Measurements from ENCODE around the gene EIF4EBP2.

The EIF4EBP2 gene

DNA sequence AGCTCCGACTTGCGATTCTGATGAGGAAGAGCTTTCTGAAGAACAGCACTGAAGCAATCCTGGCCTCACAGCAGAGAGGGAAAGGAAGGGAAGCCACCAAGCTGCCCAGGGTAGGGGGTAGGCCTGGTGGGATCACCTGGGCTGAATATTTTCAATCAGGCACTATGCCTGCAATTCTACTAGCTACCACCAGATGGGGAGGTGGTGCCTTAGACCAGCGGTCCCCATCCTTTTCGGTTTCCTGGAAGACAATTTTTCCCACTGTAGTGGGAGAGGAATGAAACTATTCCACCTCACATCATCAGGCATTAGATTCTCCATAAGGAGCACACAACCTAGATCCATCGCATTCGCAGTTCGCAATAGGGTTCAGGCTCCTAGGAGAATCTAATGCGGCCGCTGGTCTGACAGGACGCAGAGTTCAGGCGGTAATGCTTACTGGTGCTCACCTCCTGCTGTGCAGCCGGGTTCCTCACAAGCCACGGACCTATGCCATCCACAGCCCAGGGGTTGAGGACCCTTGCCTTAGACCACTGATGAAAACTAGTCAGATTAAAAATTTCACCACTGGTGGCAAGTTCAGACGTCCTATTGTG is 24.3 kb upstream of the EIF4EBP2 start:
- DNase-seq, result no peak

DNA sequence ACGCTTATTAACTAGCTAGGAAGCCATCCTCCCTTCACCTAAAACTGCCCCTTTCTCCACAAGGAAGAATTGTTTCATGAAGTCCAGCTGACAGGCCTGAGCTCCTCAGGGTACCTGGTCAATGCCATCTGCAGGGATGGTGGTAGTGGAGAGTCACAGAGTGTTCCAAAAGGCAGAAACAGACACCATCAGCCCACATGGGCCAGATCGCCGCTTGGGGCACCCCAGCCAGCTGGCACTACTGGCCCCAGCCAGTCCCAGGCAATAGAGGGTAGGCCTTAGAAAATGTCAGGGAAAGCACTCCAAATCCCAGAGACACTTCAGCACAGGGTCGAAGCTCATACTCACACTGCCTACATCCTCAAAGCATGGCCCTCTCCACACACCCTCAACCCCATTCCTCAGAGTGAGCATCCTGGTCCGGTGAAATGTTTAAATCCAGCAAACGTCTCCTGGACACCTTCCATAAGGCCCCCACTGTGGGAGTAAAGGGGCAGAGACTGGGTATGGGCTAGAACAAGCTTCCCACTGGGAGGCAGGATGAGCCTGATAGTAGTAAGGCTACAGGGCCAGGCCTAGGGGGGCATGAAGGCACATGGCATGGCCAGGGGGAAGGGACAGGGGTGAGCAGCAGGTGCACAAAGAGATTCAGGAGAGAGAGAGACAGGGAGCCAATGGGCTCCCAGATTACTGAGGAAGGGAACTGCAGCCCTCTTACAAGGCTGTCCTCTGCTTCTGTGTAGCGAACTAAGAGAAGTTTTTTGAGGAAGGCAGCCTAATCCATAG is 23.4 kb upstream of the EIF4EBP2 start:
- no peak for DNase-seq

DNA sequence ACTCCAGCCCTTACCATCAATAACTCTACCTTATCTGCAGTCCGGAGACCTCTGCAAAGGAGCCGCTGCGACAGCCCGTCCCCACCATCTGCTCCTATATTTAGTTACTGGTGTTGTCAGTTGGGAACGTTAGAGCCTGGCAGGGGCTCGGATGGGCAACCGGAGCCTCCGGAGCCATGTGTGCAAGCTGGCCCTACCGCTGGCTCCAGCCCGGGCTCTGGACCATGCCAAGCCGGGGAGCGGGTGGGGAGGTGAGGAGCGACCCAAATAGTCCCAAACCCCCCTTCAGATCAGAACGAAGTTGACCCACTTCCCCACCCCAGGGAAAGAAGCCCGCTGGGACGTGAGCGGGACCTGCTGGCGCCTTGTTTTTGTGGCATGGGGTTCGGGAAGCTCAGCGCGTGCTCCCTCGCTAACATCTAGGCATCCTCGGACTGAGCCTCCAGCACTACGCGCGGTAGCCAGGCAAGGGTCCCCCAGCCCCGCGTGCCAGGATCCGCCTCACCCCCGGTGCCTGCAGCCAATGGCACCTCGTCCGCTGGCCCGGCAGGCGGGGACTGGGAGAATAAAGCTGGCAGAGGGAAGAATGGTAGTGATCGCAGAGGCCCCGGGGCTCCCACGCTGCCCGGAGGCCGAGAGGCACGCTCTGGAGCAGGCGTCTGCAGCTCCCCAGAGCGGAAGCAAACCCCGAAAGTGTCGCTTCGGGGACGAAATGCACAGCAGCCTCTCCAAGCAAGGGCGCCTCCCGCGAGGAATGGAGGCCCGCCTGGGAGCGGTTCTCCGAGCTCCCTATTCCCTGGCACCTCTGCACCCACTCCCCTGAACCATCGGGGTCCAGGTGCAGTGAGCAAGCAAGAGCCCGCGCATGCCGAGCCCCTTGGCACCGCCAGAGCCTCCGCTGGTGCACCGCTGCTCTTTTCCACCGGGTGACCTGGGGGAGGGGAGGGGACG is 22.2 kb upstream of the EIF4EBP2 start:
- peak; percentile 27 for DNase-seq

DNA sequence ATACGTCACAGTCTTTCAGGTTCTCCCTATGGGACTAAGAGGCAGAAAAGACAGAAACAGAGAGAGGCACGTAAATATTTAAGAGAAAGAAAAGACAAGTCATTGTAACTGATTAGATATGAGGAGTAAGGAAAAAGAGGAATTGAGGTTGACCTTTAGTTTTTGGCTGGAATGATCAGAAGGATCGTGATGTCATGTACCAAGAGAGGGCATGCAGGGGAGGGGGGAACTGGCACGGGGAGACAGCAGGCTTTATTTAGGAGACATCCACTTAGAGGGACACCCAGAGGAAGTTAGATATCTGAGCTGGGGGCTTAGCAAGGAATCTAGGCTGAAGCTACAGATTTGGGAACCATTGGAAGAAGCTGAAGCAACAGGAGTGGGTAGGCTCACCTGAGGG is 12.3 kb upstream of the EIF4EBP2 start:
- DNase-seq, result no peak

DNA sequence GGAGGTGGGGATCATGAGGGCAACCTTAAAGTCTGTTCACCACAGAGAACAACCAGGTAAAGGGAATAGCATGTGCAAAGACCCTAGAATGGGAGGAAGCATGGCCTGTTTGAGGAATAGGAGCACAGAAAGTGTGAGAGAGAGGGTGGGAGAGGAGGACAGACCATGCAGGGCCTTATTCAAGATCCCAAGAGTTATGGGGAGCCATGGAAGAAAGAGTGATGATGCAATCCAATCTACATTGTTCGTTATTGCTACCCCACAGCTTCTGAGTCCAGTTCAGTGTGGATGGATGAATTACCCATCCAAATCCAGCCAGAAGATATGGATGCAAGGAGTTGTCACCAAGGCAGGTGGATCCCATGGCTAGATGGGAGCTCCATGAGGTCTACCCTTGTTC is 7.8 kb upstream of the EIF4EBP2 start:
- DNase-seq, result no peak

DNA sequence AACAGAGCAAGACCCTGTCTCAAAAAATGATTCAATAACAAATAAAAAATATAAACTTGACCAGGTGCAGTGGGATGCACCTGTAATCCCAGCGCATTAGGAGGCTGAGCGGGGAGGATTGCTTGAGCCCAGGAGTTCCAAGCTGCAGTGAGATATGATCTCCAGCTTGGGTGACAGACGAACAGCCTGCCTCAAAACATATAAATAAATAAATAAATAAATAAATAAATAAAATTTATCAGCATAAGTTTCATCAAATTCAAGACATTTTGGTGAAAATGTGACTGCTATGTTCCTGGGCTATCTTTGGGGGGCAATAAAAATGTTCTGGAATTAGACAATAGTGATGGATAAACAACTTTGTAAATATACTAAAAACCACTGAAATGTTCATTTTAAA is 4.8 kb upstream of the EIF4EBP2 start:
- no peak for DNase-seq

DNA sequence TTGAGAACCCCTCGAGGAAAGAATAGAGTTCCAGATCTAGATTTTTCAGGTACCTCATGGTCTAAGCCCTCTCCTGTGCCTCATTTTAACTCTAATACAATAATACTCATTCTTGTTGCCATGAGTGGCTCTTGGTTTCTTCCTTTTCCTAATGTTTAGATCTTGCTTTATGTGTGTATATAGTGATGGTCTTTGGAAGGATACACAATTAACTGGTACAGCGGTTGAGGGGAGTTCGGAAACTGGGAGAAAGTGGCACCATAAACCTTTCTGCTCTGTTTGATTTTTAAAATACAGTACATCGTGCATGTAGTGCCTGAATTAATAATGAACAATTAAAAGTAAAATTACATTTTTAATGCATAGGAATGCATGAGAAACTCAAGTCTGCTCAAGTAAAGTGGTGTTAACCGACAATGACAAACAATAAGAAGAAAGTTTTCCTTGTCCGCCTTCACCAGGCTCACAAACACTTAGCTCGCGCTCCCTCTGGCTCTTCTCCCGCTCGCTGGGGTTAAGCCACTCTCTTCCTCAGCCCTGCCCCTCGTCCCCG is 386 bp upstream of the EIF4EBP2 start:
- DNase-seq, result no peak

DNA sequence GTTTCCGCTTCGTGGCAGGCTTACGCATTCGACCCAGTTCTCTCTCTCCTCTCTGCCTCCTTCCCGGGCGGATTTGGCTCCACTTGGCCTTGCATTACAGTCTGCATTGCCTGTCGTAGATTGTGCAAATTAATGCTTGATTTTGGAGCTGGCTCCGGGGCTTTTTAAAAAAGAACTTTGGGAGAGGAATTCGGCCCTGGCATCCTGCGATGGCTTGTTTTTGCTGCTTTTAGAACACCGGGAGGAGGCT is 767 bp downstream of the EIF4EBP2 start:
- peak; percentile 18 for DNase-seq

DNA sequence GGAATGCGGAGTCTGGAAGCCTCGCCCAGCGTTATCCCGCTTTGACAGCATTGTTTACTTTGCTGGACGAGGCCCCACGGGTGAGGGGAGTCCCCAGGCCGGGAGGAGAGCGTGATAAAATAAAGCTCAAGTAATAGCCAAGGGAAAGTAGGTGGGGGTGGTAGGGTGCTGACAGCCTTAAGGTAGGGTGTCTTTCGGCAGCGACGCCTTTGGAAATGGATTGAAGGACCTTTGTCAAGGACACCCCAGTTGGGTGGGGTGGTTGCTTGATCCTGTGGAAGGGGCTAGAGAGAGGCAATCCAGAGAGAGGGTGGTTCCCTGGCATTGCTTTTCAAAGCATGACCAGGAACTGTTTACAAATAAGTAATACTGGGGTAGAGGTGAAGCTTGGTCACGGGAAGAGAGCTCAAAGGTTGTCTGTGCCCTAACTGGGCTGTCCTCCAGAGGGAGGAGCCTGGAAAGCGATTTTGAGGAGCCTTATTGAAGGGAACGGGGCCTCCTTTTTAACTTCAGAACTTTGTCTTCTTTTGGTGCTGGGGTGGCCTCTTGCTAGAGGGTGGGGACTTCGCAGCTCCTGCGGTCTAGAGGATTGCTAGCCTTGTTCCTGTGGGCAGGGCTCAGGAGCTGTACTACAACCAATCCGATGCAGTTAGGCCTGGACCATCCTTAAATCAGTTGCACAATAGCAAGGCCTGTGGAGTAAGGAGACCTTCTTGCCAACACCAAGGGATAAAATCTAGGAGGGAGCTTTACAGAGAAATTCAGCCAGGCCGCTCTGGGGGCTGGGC is 1.3 kb downstream of the EIF4EBP2 start:
- DNase-seq, result peak; percentile 92

DNA sequence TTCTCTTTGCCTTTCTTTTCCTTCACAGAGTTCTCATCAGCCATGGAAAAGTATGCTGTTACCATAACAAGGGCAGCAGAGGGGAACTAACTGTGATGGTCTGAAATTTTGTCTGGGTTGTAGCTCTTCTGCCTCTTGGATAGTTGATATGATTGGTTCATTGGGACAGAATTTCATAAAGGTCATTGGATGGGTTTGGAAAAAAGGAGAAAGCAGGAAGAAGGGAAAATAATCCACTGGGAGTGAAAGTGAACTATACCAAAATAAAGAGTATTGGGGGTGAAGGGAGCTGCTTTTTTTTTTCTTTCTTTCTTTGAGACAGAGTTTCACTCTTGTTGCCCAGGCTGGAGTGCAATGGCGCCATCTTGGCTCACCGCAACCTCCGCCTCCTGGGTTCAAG is 5.8 kb downstream of the EIF4EBP2 start:
- DNase-seq, result no peak

DNA sequence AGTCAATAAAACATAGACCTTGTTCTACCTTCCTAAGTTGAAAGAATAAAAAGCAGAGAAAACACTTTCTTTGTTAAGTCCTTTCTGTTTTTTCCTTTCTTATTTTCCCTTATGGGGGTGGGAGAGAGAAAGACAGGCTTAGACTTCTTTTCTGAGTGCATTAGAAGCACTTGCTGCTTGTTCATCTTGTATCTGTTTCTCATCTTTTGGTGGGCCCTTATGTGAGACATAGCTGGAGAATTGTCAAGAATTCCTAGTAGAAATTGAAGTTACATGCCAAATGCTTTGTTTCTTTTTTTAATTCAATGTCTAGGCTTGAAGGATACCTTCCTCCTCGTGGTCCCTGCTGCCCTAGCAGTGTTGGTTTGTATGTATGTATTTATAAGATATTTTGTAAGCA is 6.7 kb downstream of the EIF4EBP2 start:
- DNase-seq, result peak; percentile 29

DNA sequence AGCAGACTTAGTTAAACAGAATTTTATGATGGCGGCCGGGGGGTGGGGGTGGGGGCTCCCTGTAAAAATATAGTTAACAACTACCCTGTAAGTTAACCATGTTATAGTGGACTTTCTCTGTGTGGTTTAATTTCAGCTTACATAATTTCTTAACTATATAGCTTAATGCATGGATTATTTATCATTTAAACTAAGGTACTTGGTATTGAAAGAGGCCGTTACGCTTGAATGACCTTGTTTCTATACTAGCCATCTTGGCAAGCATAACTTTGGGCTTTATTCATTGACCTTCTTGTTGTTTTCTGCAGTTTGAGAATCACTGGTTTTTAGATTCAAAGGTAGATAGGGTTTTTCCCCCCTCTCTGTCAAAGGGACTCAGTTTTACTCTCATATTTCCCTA is 8.4 kb downstream of the EIF4EBP2 start:
- DNase-seq, result no peak

DNA sequence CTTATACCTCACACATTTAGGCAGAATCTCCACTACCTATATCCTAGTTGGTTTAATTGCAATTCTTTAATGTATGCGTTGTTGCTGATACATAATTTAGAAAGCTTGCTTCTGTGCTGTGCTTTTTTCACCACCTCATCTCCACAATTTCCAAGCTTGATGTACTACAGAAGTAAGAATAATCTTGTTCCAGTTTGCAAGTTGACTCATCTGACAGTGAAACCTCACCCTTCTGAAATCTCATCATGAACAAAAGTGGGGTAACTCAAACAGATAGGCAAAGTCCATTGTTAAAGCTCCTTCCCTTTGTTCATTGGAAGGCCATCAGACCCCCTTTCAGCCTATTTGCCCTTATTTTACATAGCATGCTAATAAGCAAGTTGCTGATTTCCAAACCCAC is 13.6 kb downstream of the EIF4EBP2 start:
- DNase-seq, result no peak

DNA sequence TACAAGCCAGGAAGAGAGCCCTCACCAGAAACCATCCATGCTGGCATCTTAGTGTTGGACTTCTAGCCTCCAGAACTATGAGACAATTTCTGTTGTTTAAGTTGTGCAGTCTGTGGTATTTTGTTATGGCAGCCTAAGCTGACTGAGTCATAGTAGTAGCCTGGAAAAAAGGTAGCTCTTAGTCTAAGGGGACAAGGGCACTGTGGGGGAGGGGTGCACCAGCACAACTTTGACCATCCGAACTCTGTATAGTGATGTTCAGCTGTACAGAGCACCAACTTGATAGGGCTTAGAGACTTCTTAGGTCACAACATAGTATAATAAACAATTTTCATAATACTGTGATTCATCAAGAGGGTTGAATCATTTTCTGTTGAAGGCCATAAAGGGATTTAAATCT is 14.3 kb downstream of the EIF4EBP2 start:
- DNase-seq, result peak; percentile 31

DNA sequence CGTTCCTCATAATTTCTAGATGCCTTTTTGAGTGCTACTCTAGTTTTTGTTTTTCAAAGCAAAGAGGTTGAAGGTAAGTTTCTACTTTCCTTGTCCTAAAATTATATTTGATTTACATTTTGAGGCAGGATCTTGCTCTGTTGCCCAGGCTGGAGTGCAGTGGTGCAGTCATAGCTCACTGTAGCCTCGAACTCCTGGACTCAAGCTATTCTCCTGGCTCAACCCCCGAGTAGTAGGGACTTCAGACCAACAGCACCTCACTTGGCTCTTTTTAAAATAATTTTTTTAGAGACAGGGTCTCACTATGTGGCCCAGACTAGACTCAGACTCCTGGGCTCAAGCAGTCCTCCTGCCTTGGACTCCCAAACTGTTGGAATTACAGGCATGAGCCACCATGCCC is 14.8 kb downstream of the EIF4EBP2 start:
- DNase-seq, result no peak

DNA sequence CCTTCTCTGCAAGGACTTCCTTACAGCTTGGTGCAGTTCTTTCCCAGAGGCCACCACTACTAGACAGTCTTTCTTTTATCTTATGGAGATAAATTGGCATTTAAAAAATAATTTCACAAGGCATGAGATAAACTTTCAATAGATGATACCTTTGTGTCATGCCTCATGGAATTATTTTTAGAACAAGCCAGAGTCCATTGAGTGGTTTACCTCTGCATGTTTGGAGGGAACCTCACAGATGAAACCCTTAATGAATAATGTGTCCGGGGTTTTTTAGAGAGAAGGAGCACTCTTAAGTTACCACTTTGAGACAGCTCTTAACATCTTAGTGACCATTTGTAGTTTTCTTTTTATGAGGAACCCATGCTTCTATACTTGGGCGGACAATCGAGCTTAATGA is 20.4 kb downstream of the EIF4EBP2 start:
- no peak for DNase-seq

DNA sequence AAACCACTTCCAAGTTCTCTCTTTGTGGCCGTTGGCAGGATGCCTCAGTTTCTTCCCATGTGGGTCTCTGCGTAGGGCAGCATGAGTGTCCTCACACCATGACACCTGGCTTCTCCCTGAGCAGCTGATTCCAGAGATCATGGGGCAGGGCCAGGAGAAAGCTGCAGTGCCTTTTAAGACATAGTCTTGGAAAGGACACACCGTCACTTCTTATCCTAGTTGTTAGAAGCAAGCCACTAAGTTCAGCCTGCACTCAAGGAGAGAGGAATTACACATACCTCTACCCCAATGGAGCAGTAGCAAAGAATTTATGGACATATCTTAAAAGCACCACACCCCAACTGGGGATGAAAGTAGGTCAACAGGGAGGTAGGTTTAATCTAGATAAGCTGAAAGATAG is 21.2 kb downstream of the EIF4EBP2 start:
- no peak for DNase-seq

DNA sequence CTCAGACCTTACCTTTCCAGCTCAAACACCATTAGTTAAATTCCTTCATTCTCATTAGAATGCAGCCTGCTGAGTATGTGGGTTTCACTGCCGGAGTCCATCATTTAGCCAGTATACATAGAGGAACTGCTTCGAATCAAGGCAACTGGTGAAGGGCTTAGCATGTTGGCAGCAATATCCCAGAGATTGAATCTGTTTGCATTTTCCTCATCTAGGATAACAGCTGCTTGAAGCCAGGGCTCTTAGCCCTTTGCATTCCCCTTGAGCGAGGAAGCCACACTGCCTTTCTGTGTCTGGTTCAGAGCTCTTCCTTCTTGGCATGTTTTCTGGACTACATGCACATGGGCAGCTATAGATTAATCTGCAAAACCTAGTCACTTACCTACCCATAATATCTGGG is 22.9 kb downstream of the EIF4EBP2 start:
- no peak for DNase-seq

DNA sequence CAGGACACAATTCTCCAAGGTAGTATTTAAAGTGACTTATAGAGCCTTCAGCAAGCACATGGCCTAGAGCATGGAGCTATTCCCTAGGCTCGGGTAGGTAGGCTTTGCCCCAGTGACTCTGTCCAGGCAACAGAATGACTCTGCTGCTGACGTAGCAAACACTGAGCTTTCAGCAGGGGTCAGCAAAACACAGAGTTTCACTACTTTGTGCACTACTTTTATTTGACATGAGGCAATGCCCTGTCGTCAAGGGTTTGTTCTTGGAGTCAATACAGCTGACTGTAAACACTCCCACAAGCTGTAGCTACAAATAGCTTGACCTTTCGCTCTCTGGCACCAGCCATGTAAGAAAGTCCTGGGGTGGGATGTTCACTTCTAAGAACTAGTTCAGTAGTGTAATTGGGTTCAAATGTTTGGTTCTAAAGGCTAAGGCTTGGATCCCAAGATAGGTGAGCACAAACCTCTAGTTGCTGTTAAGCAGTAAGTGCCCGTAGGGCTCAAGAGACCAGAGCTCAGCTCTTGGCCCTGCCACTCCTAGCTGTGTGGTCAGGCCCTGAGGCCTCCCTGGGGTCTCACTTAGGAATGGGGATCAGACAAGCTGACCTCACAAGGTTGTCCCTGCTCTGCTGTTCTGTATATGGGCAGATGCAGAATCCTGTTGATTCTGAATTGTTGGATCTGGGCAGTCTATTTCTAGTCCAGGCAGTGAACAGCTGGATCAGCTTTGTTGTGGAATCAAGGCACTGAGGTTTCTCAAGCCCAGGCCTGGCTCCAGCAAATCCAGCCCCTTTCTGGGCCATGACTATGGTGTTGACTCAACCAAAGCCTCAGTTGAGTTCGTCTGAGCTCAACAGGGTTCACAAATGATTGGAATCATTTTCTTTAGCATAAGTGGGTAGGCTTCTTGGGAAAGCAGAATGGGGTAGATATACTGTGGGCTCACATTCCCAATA is 26.8 kb downstream of the EIF4EBP2 start:
- no peak for DNase-seq

DNA sequence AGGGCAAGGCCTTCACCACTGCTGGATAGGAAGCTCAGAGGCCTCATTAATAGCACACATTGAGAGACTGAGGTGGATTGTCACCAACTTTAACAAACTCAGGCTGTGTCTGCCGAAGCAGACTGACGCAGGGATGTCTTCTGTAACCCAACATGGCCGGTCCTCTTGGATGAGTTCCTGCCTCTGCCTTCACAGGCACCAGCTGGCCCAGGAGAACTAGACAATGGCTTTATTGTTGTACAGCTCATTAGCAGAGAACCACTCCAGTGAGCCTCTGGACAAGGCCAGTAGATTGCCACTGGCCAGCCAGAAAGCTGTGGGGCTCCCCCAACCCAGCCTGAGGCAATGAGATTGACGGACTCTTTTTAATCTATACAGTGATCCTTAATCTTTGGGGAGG is 28.2 kb downstream of the EIF4EBP2 start:
- no peak for DNase-seq

DNA sequence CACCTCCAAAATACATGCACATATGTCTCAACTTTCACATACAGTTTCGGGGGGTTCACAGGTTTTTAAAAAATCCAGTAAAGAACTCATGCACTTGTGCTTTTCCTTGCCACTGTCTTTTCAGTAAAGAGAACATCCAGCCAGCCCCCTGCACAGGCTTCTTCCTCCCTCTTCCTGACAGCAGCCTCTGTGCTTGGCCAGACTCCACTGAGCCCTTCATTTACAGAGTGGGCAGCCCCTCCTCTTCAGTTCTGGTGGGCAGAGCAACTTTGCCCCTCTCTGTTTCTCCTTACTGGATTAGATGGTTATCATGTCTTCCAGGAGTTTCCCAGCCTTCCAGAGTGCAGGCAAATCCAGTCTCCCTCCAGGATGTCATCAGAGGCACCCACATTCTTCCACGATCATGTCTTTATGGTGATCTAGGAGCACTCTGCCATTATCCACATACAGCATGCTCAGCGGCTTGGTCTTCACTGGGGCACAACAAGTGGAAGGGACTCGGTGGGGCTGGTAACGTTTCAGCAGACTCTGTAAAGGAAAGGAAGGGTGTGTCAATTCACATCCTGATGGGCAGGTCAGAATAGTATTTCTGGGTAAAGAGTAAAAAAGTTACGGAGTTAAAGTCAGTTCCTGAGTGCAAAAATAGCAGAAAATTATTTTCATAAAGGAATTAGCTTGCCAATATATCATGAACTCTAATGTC is 28.8 kb downstream of the EIF4EBP2 start:
- no peak for DNase-seq

Measured in fibroblast of skin of abdomen (primary cell).